Tibial nerve (tissue), 4 donors: ENCODE data around the gene FBLN1.

Source experiments
- EP300 ChIP-seq, 2 donors: sonication (generic); formaldehyde crosslinking; IDR thresholded peaks; one replicate each; pipeline ENCODE4 v1.6.1; 2017; ENCODE audit warnings: antibody characterized with exemption in 2 of 2, mild to moderate bottlenecking in 1 of 2
- POLR2A ChIP-seq, 2 donors: fragments of 450-650 bp; IDR thresholded peaks; one replicate each; pipeline ENCODE4 v1.6.1; 2017; ENCODE audit warnings: antibody characterized with exemption in 2 of 2, mild to moderate bottlenecking in 2 of 2, moderate library complexity in 2 of 2
- TF ChIP-seq, protein P1 (sequence below), 5 experiments: fragments of 200-600 bp in 3 of 5; fragments of 450-650 bp in 2 of 5; sonication (generic) in 3 of 5; IDR thresholded peaks; one replicate each; pipeline ENCODE4 v1.5.1; 2016 to 2019; ENCODE audit warnings: antibody characterized with exemption in 5 of 5, mild to moderate bottlenecking in 3 of 5, moderate library complexity in 2 of 5

DNA sequence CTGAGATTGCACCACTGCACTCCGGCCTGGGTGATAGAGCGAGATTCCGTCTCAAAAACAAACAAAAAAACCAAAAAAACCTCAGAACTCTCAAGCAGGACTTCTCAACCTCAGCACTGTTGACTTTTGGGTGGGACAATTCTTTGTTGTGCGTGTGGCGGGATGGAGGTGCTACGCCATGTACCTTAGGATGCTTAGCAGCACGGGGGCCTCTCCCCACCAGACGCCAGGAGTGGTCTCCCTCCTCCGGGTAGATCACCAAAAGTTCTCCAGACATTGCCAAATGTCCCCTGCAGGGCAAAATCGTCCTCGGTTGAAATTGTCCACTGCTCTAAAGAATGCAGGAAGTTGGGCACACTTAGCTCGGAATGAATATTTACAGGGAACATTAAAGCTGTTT lies 142.0 kb downstream of the FBLN1 start:
- TF ChIP-seq, protein P1, sequence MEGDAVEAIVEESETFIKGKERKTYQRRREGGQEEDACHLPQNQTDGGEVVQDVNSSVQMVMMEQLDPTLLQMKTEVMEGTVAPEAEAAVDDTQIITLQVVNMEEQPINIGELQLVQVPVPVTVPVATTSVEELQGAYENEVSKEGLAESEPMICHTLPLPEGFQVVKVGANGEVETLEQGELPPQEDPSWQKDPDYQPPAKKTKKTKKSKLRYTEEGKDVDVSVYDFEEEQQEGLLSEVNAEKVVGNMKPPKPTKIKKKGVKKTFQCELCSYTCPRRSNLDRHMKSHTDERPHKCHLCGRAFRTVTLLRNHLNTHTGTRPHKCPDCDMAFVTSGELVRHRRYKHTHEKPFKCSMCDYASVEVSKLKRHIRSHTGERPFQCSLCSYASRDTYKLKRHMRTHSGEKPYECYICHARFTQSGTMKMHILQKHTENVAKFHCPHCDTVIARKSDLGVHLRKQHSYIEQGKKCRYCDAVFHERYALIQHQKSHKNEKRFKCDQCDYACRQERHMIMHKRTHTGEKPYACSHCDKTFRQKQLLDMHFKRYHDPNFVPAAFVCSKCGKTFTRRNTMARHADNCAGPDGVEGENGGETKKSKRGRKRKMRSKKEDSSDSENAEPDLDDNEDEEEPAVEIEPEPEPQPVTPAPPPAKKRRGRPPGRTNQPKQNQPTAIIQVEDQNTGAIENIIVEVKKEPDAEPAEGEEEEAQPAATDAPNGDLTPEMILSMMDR (IDR thresholded peaks at IDR 0.05): no peak
- TF ChIP-seq EP300 (IDR thresholded peaks at IDR 0.05) (no peak), POLR2A (IDR thresholded peaks at IDR 0.05) (no peak)
